GM18861 (cell line): ENCODE measurements around the gene RUNX3.
A peak's percentile ranks its signal among the peaks of the same experiment; 100 is the strongest.

Source experiments
- ATAC-seq: cut with Tn5 transposase; IDR thresholded peaks from one replicate; pipeline ENCODE4 v1.9.1; 2021; ENCODE audit not compliant: unreplicated experiment

The RUNX3 gene

GRCh38 chr1:24948079-24948827 is 18.2 kb upstream of the RUNX3 start:
- no peak for ATAC-seq

- ATAC-seq: peak; percentile 68
Observed at GRCh38 chr1:24946861-24947658, 17.0 kb upstream of the RUNX3 start.

- ATAC-seq: no peak
Observed at GRCh38 chr1:24945354-24946326, 15.6 kb upstream of the RUNX3 start.

GRCh38 chr1:24944318-24944717 is 14.2 kb upstream of the RUNX3 start:
- no peak for ATAC-seq

- no peak for ATAC-seq
Observed at GRCh38 chr1:24942789-24943188, 12.7 kb upstream of the RUNX3 start.

GRCh38 chr1:24941564-24941963 is 11.5 kb upstream of the RUNX3 start:
- ATAC-seq: no peak

GRCh38 chr1:24940231-24940630 is 10.2 kb upstream of the RUNX3 start:
- ATAC-seq: no peak

- no peak for ATAC-seq
Observed at GRCh38 chr1:24939675-24940193, 9.7 kb upstream of the RUNX3 start.

- no peak for ATAC-seq
Observed at GRCh38 chr1:24939040-24939674, 9.1 kb upstream of the RUNX3 start.

GRCh38 chr1:24938276-24938675 is 8.2 kb upstream of the RUNX3 start:
- no peak for ATAC-seq

- no peak for ATAC-seq
Observed at GRCh38 chr1:24936684-24937083, 6.6 kb upstream of the RUNX3 start.

GRCh38 chr1:24935615-24936484 is 5.8 kb upstream of the RUNX3 start:
- no peak for ATAC-seq

GRCh38 chr1:24935196-24935526 is 5.1 kb upstream of the RUNX3 start:
- ATAC-seq: no peak

- ATAC-seq: no peak
Observed at GRCh38 chr1:24934310-24935195, 4.5 kb upstream of the RUNX3 start.

GRCh38 chr1:24933468-24933867 is 3.4 kb upstream of the RUNX3 start:
- ATAC-seq: no peak

GRCh38 chr1:24932725-24933294 is 2.7 kb upstream of the RUNX3 start:
- ATAC-seq: no peak

- ATAC-seq: no peak
Observed at GRCh38 chr1:24932284-24932683, 2.2 kb upstream of the RUNX3 start.

GRCh38 chr1:24931468-24932231 is 1.6 kb upstream of the RUNX3 start:
- ATAC-seq: no peak
